ENCODE data around the gene PGA3. TPM values are rescaled to one million over a fixed set of nuclear protein-coding genes. Genes with fewer than 3 reads are reported as not detected.
"Not testable (repeated sequence)": the region's sequence is repeated elsewhere in the genome, so short reads cannot be mapped to it uniquely, and the experiment has no call there.

PGA3 gene
- total and polyA plus RNA-seq, 12 donors: 0.18 to 3.4 (median 0.77) TPM; not detected in 6

DNA sequence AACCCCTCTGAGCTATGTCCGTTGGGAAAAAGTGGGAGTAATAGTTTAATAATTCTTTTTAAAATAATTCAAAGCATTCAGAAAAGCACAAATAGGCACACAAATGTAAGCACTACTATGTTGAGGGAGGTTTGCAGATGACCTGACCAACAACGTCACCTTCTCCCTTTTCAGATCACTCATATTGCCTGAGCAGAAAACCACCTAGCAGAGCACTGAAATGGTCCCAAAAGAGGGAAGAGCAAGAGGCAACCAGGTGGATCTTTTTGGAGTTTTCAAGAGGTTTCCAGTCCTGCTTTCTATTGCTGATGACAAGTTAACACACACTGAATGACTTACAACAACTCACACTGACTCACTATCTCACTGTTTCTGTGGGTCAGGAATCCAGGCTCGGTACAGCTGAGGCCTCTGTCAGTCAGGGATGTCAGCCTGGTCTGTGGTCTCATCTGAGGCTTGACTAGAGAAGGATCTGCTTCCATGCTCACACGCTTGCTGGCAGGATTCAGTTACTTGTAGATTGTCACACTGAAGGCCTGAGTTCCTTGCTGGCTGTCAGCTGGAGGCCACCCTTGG is 4.3 kb upstream of the PGA3 start:
- Histone ChIP-seq H3K27me3 (peaks cover 0 to 38% (median 16%) of the 10 kb centered on the region in 7 donors), H3K4me3 (no peak overlapping the region), H3K36me3 (no peaks in the 10 kb centered on the region), H3K9me3 (peaks cover 0 to 15% (median 0%) of the 10 kb centered on the region in 11 donors), H3K4me1 (peaks cover 0 to 8% (median 0%) of the 10 kb centered on the region in 9 donors), H3K27ac (no peak overlapping the region)
- TF ChIP-seq, protein P1, sequence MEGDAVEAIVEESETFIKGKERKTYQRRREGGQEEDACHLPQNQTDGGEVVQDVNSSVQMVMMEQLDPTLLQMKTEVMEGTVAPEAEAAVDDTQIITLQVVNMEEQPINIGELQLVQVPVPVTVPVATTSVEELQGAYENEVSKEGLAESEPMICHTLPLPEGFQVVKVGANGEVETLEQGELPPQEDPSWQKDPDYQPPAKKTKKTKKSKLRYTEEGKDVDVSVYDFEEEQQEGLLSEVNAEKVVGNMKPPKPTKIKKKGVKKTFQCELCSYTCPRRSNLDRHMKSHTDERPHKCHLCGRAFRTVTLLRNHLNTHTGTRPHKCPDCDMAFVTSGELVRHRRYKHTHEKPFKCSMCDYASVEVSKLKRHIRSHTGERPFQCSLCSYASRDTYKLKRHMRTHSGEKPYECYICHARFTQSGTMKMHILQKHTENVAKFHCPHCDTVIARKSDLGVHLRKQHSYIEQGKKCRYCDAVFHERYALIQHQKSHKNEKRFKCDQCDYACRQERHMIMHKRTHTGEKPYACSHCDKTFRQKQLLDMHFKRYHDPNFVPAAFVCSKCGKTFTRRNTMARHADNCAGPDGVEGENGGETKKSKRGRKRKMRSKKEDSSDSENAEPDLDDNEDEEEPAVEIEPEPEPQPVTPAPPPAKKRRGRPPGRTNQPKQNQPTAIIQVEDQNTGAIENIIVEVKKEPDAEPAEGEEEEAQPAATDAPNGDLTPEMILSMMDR (IDR thresholded peaks at IDR 0.05): no peak
- ATAC-seq (no peak), DNase-seq (no peak)
- intact Hi-C loops (cut with DNase I): no loop called here
- WGBS, 2 donors: 81 to 83% methylated on average over 4 of the region's 4 CpGs

DNA sequence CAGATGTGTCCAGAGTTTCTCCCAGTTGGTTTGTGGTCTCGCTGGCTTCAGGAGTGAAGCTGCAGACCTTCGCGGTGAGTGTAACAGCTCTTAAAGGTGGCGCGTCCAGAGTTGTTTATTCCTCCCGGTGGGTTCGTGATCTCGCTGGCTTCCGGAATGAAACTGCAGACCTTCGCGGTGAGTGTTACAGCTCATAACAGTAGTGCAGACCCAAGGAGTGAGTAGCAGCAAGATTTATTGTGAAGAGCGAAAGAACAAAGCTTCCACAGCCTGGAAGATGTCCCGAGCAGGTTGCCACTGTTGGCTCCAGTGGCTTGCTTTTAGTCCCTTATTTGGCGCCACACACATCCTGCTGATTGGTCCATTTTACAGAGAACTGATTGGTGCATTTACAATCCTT is 1.8 kb upstream of the PGA3 start:
- DNase-seq (no peak), ATAC-seq (no peak)
- Histone ChIP-seq H3K9me3 (peaks cover 0 to 15% (median 0%) of the 10 kb centered on the region in 11 donors), H3K36me3 (no peaks in the 10 kb centered on the region), H3K27me3 (peaks cover 0 to 32% (median 9%) of the 10 kb centered on the region in 7 donors), H3K27ac (no peak overlapping the region), H3K4me3 (no peak overlapping the region), H3K4me1 (peaks cover 0 to 12% (median 0%) of the 10 kb centered on the region in 9 donors)
- TF ChIP-seq, protein P1 (IDR thresholded peaks at IDR 0.05): no peak
- intact Hi-C loops (cut with DNase I): no loop called here
- 95 to 96% methylated on average over 14 of the region's 14 CpGs for WGBS, 2 donors

DNA sequence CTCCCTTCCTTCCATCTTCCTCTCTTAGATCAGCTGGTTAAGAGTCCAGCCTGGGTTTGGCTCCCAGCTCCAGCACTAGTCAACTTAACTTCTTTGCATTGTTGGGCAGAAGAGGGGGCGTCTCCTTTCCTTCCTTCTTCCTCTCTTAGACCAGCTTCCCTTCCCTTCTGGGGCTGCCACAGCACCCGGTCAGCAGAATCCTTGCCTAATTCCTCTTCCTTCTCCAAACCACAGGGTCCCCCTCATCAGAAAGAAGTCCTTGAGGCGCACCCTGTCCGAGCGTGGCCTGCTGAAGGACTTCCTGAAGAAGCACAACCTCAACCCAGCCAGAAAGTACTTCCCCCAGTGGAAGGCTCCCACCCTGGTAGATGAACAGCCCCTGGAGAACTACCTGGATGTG is 558 bp downstream of the PGA3 start:
- peaks cover 0 to 12% (median 0%) of the 10 kb centered on the region in 9 donors for H3K4me1 ChIP-seq
- 62% methylated on average over 2 of the region's 5 CpGs; no CpG with 5 or more reads in 1 of the 2 donors for WGBS, 2 donors
- DNase-seq; H3K36me3 ChIP-seq; H3K27ac ChIP-seq; H3K9me3 ChIP-seq; intact Hi-C loops (cut with DNase I); H3K4me3 ChIP-seq: not testable (repeated sequence)
- peaks cover 0 to 32% (median 9%) of the 10 kb centered on the region in 7 donors for H3K27me3 ChIP-seq
- ATAC-seq: peak; percentile 27 to 58 (median 42)

DNA sequence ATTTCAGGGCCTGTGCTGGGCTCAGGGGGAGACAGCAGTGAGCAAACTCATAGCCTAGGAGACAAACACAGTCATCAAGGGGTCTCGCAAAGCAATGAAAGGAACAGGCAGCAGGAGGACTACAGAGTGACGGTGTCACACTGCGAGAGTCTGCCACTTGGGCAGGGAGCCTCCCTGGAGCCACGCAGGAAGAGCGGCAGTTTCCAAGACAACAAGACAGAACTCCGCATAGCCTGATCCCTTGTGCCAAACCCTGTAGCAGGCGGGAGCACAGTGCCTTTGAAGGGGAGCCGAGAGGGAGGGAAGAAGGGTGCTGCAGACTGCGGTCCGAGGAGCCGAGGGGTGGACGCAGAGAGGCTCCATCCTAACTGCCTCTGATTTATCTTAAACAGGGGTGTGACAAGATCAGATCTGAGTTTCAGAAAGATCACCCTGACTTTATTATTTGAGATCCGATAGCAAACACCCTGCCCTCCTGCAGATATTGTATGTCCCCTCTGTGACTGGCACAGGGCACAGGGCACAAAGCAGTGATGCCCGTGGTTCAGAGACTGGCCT is 1.3 kb downstream of the PGA3 start:
- Histone ChIP-seq H3K27me3 (peaks cover 0 to 25% (median 9%) of the 10 kb centered on the region in 7 donors), H3K4me1 (peaks cover 0 to 12% (median 0%) of the 10 kb centered on the region in 9 donors)
- intact Hi-C loops (cut with DNase I); ATAC-seq; H3K4me3 ChIP-seq; H3K36me3 ChIP-seq; DNase-seq; H3K27ac ChIP-seq; H3K9me3 ChIP-seq: not testable (repeated sequence)
- WGBS, 2 donors: 57 to 66% methylated on average over 14 of the region's 14 CpGs

DNA sequence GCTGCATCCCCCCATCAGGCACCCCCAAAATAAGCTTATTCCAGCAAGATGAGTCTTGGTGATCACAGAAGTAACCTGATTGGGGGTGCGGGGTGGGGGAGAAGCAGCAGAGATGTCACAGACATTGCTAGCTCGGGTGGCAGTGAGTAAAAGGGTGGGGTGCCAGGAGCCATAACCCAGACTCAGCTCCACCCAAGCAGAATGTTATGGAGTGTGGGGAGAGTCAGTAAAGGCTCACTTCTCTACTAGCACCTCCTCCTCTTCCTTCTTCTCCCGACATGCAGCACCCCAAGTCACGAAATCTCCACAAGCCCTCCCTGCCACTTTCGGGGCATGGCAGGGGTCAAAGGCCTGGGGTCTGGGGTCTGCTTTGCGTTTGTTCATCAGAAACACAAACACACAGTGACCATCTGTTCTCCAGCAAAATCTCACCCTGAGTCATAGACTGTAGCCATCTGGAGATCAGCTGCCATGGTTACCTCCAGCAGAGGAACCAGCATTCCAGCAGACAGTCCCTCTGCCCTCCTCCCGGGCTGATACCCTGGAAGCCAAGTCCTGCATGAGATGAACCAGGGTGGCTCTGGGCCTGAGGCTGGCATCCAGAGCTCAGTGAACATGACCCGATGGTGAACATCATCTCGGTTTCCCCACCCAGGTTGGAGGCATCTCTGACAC is 4.5 kb downstream of the PGA3 start:
- H3K27ac ChIP-seq; intact Hi-C loops (cut with DNase I); DNase-seq; ATAC-seq; H3K36me3 ChIP-seq; H3K9me3 ChIP-seq; H3K4me3 ChIP-seq: not testable (repeated sequence)
- WGBS, 2 donors: no CpG with 5 or more reads among the region's 9 CpGs
- H3K4me1 ChIP-seq: peaks cover 0 to 12% (median 0%) of the 10 kb centered on the region in 9 donors
- peaks cover 0 to 13% (median 0%) of the 10 kb centered on the region in 7 donors for H3K27me3 ChIP-seq

- intact Hi-C loops (cut with DNase I); DNase-seq; H3K27ac ChIP-seq; H3K36me3 ChIP-seq; H3K4me3 ChIP-seq; H3K9me3 ChIP-seq; H3K4me1 ChIP-seq; H3K27me3 ChIP-seq: not testable (repeated sequence)
- ATAC-seq: peak in 5 of 8 donors; percentile 47 to 67 (median 50)
- no CpG with 5 or more reads among the region's 6 CpGs for WGBS, 2 donors
Measured at GRCh38 chr11:61210629-61211028, 7.3 kb downstream of the PGA3 start.

DNA sequence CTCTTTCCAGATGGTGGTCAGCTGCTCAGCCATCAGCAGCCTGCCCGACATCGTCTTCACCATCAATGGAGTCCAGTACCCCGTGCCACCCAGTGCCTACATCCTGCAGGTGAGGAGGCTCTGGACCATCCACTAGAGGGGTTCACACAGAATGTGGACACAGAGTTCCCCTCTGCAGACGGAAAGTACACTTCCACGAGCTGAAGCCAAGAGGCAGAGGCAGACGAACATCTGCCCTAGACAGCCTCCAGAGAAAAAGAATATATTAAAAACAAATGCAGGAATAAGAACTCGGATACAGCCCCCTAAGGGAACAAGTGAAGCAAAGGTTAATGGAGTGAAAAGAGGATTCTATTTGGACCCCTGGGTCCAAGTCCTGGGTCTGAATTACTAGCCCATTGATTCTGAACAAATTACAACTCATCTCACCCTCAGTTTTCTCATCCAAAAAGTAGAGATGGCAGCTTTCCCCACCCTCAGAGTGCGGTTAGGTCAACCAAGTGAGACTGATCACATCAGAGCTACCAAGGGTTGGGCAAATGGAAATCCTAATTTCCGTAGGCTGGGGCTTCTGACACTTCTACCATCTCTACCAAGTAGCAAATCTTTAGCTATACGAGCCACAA is 8.1 kb downstream of the PGA3 start:
- 55 to 67% methylated on average over 7 of the region's 10 CpGs for WGBS, 2 donors
- H3K27me3 ChIP-seq; intact Hi-C loops (cut with DNase I); H3K27ac ChIP-seq; H3K4me1 ChIP-seq; H3K9me3 ChIP-seq; H3K4me3 ChIP-seq; DNase-seq; H3K36me3 ChIP-seq: not testable (repeated sequence)
- peak in 1 of 8 donors; percentile 25 for ATAC-seq

DNA sequence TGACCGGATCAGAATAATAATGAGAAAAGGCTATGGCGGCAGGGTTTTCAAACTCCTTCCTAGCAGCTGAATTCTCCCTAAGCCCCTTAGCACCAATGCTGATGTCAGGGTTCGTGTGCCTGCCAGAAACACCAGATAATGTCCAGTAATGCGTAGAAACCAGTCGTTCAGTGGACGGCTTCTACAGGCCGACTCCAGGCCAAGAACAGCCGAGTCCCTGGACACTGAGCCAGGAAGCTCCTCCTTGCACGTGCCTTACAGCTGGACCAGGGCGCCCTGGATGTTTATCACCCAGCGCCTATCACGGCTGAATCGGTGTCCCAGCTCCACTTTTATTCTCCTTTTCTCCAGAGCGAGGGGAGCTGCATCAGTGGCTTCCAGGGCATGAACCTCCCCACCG is 8.9 kb downstream of the PGA3 start:
- H3K27ac ChIP-seq; H3K36me3 ChIP-seq; intact Hi-C loops (cut with DNase I); H3K9me3 ChIP-seq; H3K4me1 ChIP-seq; H3K4me3 ChIP-seq; H3K27me3 ChIP-seq; DNase-seq: not testable (repeated sequence)
- ATAC-seq: peak in 5 of 8 donors; percentile 45 to 62 (median 51)
- WGBS, 2 donors: no CpG with 5 or more reads among the region's 15 CpGs

Measured in heart right ventricle (tissue), 16 donors.